CD4-positive, alpha-beta memory T cell (primary cell): ENCODE results near the gene SYTL3. TPM values are rescaled to one million over a fixed set of nuclear protein-coding genes. Genes with fewer than 3 reads are reported as not detected.
A peak's percentile ranks its signal among the peaks of the same experiment; 100 is the strongest.

Experiments used
- CTCF ChIA-PET: fragments of 350-600 bp; sonication (Branson Sonifier 250); formaldehyde crosslinking; loops from one replicate; lab custom pipeline; 2021; ENCODE audit warnings: inconsistent platforms; ENCODE audit not compliant: partially characterized antibody; lab: Charles Lee
- POLR2A ChIA-PET: fragments of 350-600 bp; sonication (Branson Sonifier 250); formaldehyde crosslinking; loops from one replicate; lab custom pipeline; 2021; ENCODE audit not compliant: partially characterized antibody; lab: Charles Lee
- DNase-seq, 5 donors: peaks; one replicate each; pipeline versions ENCODE4 v3.0.0 to v3.0.0-alpha.2; 2020 to 2022; ENCODE audit warnings: mixed read lengths in 1 of 5
- H3K27ac ChIP-seq: one replicate; pipeline ENCODE4 v1.7.0; 2013; ENCODE audit warnings: low read depth, low read length
- H3K27me3 ChIP-seq: 2 replicates; pipeline ENCODE4 v1.7.0; 2013; ENCODE audit warnings: mild to moderate bottlenecking, low read length, moderate library complexity; ENCODE audit not compliant: insufficient read depth
- H3K36me3 ChIP-seq: 2 replicates; pipeline ENCODE4 v1.7.0; 2013; ENCODE audit warnings: mild to moderate bottlenecking, low read length, moderate library complexity; ENCODE audit not compliant: insufficient read depth
- H3K4me1 ChIP-seq: 2 replicates; pipeline ENCODE4 v1.7.0; 2013; ENCODE audit warnings: mild to moderate bottlenecking, low read length, moderate library complexity; ENCODE audit not compliant: insufficient read depth
- H3K4me3 ChIP-seq, 2 donors: one replicate each; pipeline ENCODE4 v1.7.0; 2013; ENCODE audit warnings: low read length in 2 of 2, mild to moderate bottlenecking in 1 of 2
- H3K9me3 ChIP-seq, 2 donors: one replicate each; pipeline ENCODE4 v1.7.0; 2013; ENCODE audit warnings: low read length in 2 of 2, control low read depth in 1 of 2; ENCODE audit not compliant: control insufficient read depth in 1 of 2
- H3K27ac Mint-ChIP-seq, 7 donors: one replicate each; pipeline ENCODE4 v1.8.0; 2020 to 2021; ENCODE audit warnings: mixed read lengths in 7 of 7, mild to moderate bottlenecking in 6 of 7, inconsistent platforms in 3 of 7, moderate library complexity in 3 of 7
- H3K27me3 Mint-ChIP-seq, 2 donors: one replicate each; pipeline ENCODE4 v1.8.0; 2020 to 2021; ENCODE audit warnings: mixed read lengths in 2 of 2
- H3K36me3 Mint-ChIP-seq, 2 donors: one replicate each; pipeline ENCODE4 v1.8.0; 2020 to 2021; ENCODE audit warnings: mixed read lengths in 2 of 2, inconsistent platforms in 1 of 2, mild to moderate bottlenecking in 1 of 2
- H3K4me1 Mint-ChIP-seq, 4 donors: one replicate each; pipeline ENCODE4 v1.8.0; 2020 to 2021; ENCODE audit warnings: mixed read lengths in 4 of 4, mild to moderate bottlenecking in 1 of 4
- H3K4me3 Mint-ChIP-seq, 8 donors: one replicate each; pipeline ENCODE4 v1.8.0; 2020 to 2021; ENCODE audit warnings: mixed read lengths in 8 of 8, mild to moderate bottlenecking in 7 of 8, moderate library complexity in 6 of 8, inconsistent platforms in 3 of 8
- H3K9me3 Mint-ChIP-seq, 8 donors: one replicate each; pipeline ENCODE4 v1.8.0; 2020 to 2021; ENCODE audit warnings: mixed read lengths in 8 of 8, mild to moderate bottlenecking in 5 of 8, inconsistent platforms in 3 of 8, moderate library complexity in 1 of 8
- intact Hi-C: fragments of 100-400 bp; cut with micrococcal nuclease; formaldehyde crosslinking; loops from one replicate; pipeline ENCODE4 v1.15.1; 2023
- polyA plus RNA-seq, 2 donors: library from polyadenylated mRNA; unstranded; fragments of 300-500 nt; fragmentation: Illumina TruSeq; gene quantifications; one replicate each; pipeline ENCODE4 v1.2.3, GENCODE V29; 2021
- total RNA-seq, 2 experiments: library from RNA; stranded (reverse); gene quantifications; one replicate each; pipeline ENCODE4 v1.2.3, GENCODE V29; 2021

SYTL3 gene
- total and polyA plus RNA-seq, 4 experiments from 2014 or later = 11.9 to 24.3 (median 17.8) TPM

DNA sequence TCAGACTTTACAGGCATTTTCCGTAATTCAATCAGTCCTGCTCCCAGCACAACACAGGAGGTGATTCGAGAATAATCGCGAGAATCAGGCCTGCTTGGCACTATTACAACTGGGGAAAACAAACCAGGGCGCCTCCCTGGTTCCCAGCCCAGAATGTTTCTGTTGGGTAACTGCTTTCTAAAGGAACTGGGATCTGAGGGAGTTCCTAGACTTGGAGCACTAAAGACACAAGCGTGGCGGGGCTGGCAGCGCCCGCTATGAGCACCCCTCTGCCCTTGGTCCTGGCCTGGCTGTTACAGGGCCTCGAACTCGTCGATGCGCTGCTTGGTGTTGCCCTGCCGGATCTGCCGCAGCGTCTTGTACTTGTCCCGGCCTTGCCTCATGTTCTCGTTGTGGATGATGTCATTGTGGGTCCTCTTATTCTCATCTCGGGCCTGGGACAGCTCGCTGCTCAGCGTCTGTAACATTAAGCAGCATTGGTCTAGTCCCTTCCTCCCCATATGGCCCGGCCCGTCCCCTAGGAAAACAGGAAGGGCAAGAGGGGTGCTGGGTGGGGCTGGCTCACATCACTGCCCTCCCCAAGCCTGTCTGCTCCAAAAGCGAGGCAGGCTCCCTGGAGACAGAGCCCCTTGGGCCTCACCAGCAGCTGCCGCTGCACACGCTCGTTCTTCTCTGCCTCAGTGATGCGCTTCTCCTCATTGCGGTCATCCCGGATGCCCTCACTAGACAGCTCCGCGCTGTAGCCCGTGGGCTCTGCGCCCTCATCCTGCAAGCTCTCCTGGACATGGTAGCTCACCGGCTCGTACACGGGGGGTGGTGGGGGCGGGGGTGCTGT lies 117.0 kb downstream of the SYTL3 start:
- H3K4me1 Mint-ChIP-seq = peaks cover 10 to 40% (median 16%) of the 10 kb centered on the region in 4 donors
- DNase-seq = no peak
- peak overlapping the region in 5 of 7 donors; percentile 19 to 90 (median 66) for H3K27ac Mint-ChIP-seq
- no peaks in the 10 kb centered on the region for H3K27me3 ChIP-seq
- H3K4me1 ChIP-seq = peaks cover 12% of the 10 kb centered on the region
- H3K9me3 ChIP-seq = no peaks in the 10 kb centered on the region
- ChIA-PET POLR2A (interaction anchor here (1.6 kb wide), 1 partner anchor 102 kb away, joined by 5 read pairs; no protein-coding TSS in a partner anchor), CTCF (interaction anchor here (0.9 kb wide), 1 partner anchor 22 kb away, joined by 3 read pairs; no protein-coding TSS in a partner anchor)
- peaks cover 75 to 98% of the 10 kb centered on the region in 2 donors for H3K36me3 Mint-ChIP-seq
- H3K27ac ChIP-seq = no peak overlapping the region
- H3K4me3 Mint-ChIP-seq = peak overlapping the region in 2 of 8 donors; percentile 17 to 35
- H3K9me3 Mint-ChIP-seq = peaks cover 0 to 10% (median 0%) of the 10 kb centered on the region in 8 donors
- H3K27me3 Mint-ChIP-seq = no peaks in the 10 kb centered on the region
- H3K4me3 ChIP-seq = no peak overlapping the region
- intact Hi-C loops = no loop called here
- peaks cover 78% of the 10 kb centered on the region for H3K36me3 ChIP-seq

DNA sequence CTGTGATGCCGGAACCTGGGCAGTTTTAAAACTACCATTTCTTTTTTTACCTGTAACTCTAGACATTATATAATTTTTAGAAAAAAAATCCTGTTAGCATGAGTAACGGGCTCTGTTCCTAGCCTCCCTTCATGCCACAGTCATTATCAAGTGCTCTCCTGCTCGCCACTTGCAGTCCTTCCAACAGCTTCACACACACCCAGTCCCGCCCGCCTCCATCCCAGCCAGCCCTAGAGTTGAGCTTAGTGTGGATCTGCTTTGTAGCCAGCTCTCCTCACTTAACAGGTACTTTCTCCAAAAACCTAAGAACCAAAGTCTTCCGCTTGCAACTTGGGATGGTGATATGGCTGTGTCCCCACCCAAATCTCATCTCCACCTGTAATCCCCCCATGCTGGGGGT lies 117.9 kb downstream of the SYTL3 start:
- intact Hi-C loops = no loop called here
- DNase-seq = peak in 1 of 5 donors; percentile 7
- H3K27ac ChIP-seq = no peak overlapping the region
- POLR2A ChIA-PET = interaction anchor here (1.3 kb wide), 1 partner anchor 232 kb away, joined by 4 read pairs; the partner anchor contains the start of gene RSPH3
- H3K36me3 ChIP-seq = peaks cover 81% of the 10 kb centered on the region
- H3K4me3 ChIP-seq = no peak overlapping the region
- Mint-ChIP-seq H3K36me3 (peaks cover 72 to 98% of the 10 kb centered on the region in 2 donors), H3K27ac (peak overlapping the region in 4 of 7 donors; percentile 62 to 90 (median 77)), H3K4me1 (peaks cover 15 to 46% (median 24%) of the 10 kb centered on the region in 4 donors), H3K9me3 (peaks cover 0 to 10% (median 0%) of the 10 kb centered on the region in 8 donors), H3K27me3 (no peaks in the 10 kb centered on the region), H3K4me3 (peak overlapping the region in 1 of 8 donors; percentile 46)
- no peaks in the 10 kb centered on the region for H3K9me3 ChIP-seq
- CTCF ChIA-PET = interaction anchor here (0.8 to 2.2 kb wide), 3 partner anchors 9 to 202 kb away, joined by 3 to 7 read pairs (median 4); no protein-coding TSS in a partner anchor
- H3K4me1 ChIP-seq = peaks cover 21% of the 10 kb centered on the region
- H3K27me3 ChIP-seq = no peaks in the 10 kb centered on the region

DNA sequence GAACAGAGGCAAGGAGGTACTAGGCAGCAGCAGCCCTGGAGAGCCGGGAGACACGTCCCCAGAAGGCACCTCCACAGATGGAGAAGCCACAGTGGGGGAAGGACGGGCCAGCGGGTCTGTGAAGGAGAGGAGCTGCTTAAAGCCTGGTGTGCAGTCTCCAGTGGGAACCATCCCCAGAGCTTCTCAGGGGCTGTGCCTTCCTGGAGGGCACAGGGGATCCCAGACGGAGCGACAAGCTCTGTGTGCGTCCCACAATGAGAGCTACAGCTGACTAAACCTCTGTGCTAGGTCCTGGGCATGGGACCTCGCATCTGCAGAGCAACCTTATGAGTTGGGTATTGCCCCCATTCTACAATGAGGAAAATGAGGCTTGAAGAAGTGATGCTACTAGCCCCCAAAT lies 118.6 kb downstream of the SYTL3 start:
- Mint-ChIP-seq H3K36me3 (peaks cover 75 to 98% of the 10 kb centered on the region in 2 donors), H3K4me3 (peak overlapping the region in 1 of 8 donors; percentile 30), H3K27me3 (no peaks in the 10 kb centered on the region), H3K4me1 (peaks cover 22 to 53% (median 31%) of the 10 kb centered on the region in 4 donors), H3K9me3 (peaks cover 0 to 10% (median 0%) of the 10 kb centered on the region in 8 donors), H3K27ac (peak overlapping the region in 4 of 7 donors; percentile 72 to 90 (median 82))
- ChIA-PET CTCF (interaction anchor here (0.8 to 2.2 kb wide), 3 partner anchors 10 to 202 kb away, joined by 4 to 7 read pairs (median 4); no protein-coding TSS in a partner anchor), POLR2A (interaction anchor here (1.0 to 1.5 kb wide), 5 partner anchors 9 to 231 kb away, joined by 3 to 4 read pairs (median 3); partner anchors contain the start of genes EZR and RSPH3)
- Histone ChIP-seq H3K36me3 (peaks cover 82% of the 10 kb centered on the region), H3K27ac (no peak overlapping the region), H3K9me3 (no peaks in the 10 kb centered on the region), H3K4me1 (peaks cover 28% of the 10 kb centered on the region), H3K27me3 (no peaks in the 10 kb centered on the region), H3K4me3 (no peak overlapping the region)
- DNase-seq = peak in 1 of 5 donors; percentile 6
- intact Hi-C loops = no loop called here

GRCh38 chr6:158769234-158769770 lies 119.4 kb downstream of the SYTL3 start:
- Histone ChIP-seq H3K36me3 (peaks cover 89% of the 10 kb centered on the region), H3K27me3 (no peaks in the 10 kb centered on the region), H3K9me3 (no peaks in the 10 kb centered on the region), H3K27ac (no peak overlapping the region), H3K4me3 (no peak overlapping the region), H3K4me1 (peaks cover 37% of the 10 kb centered on the region)
- H3K36me3 Mint-ChIP-seq = peaks cover 79 to 98% of the 10 kb centered on the region in 2 donors
- no peaks in the 10 kb centered on the region for H3K27me3 Mint-ChIP-seq
- POLR2A ChIA-PET = interaction anchor here (0.8 to 1.5 kb wide), 6 partner anchors 8 to 50 kb away, joined by 3 read pairs; partner anchors contain the start of gene EZR
- H3K4me1 Mint-ChIP-seq = peaks cover 26 to 58% (median 37%) of the 10 kb centered on the region in 4 donors
- peak in 1 of 5 donors; percentile 6 for DNase-seq
- H3K4me3 Mint-ChIP-seq = peak overlapping the region in 3 of 8 donors; percentile 29 to 68 (median 47)
- CTCF ChIA-PET = interaction anchor here (0.6 to 2.2 kb wide), 3 partner anchors 201 to 789 kb away, joined by 3 to 7 read pairs (median 3); no protein-coding TSS in a partner anchor
- intact Hi-C loops = no loop called here
- H3K9me3 Mint-ChIP-seq = peaks cover 0 to 10% (median 0%) of the 10 kb centered on the region in 8 donors
- peak overlapping the region; percentile 69 to 90 (median 82) for H3K27ac Mint-ChIP-seq

GRCh38 chr6:158769771-158770432 lies 120.0 kb downstream of the SYTL3 start:
- peaks cover 0 to 10% (median 0%) of the 10 kb centered on the region in 8 donors for H3K9me3 Mint-ChIP-seq
- H3K4me1 ChIP-seq = peaks cover 42% of the 10 kb centered on the region
- no peaks in the 10 kb centered on the region for H3K27me3 ChIP-seq
- no peak overlapping the region for H3K4me3 ChIP-seq
- H3K4me1 Mint-ChIP-seq = peaks cover 31 to 58% (median 41%) of the 10 kb centered on the region in 4 donors
- intact Hi-C loops = no loop called here
- POLR2A ChIA-PET = interaction anchor here (0.8 to 1.2 kb wide), 3 partner anchors 11 to 48 kb away, joined by 3 read pairs; no protein-coding TSS in a partner anchor
- H3K9me3 ChIP-seq = no peaks in the 10 kb centered on the region
- CTCF ChIA-PET = interaction anchor here (0.6 to 2.7 kb wide), 4 partner anchors 22 to 790 kb away, joined by 3 to 10 read pairs (median 5); no protein-coding TSS in a partner anchor
- H3K4me3 Mint-ChIP-seq = peak overlapping the region in 3 of 8 donors; percentile 17 to 68 (median 39)
- no peak overlapping the region for H3K27ac ChIP-seq
- DNase-seq = peak in 1 of 5 donors; percentile 2
- H3K27ac Mint-ChIP-seq = peak overlapping the region; percentile 69 to 94 (median 89)
- peaks cover 83 to 98% of the 10 kb centered on the region in 2 donors for H3K36me3 Mint-ChIP-seq
- peaks cover 94% of the 10 kb centered on the region for H3K36me3 ChIP-seq
- H3K27me3 Mint-ChIP-seq = no peaks in the 10 kb centered on the region
